Measurements from ENCODE around the gene B3GAT1. TPM values are rescaled to one million over a fixed set of nuclear protein-coding genes. Genes with fewer than 3 reads are reported as not detected.

The B3GAT1 gene
- total and polyA plus RNA-seq, 9 donors, result 0.11 to 1.4 (median 0.23) TPM

DNA sequence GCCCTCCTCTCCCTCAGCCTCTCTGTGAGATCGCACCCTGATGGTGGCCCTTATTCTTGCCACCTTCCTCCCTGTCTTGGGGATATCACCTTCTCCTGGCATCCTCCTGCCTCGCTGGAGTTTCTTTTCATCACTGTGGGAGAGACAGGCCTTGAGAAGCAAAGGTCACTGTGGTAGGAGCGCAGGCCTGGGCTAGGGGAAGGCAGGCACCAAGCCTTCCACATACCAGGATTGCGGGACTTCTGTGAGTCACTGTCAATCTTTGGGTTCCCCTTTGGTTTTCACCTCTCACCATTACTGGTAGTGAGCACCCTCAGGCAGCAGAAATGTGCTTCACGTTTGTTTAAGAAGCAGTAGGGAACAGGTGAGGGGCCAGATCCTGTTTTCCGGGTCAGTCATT is 31.2 kb upstream of the B3GAT1 start:
- Histone ChIP-seq H3K4me3 (no peak overlapping the region), H3K9me3 (no peaks in the 10 kb centered on the region), H3K4me1 (ENCODE audit: insufficient read depth) (no peaks in the 10 kb centered on the region), H3K27ac (no peak overlapping the region), H3K27me3 (no peaks in the 10 kb centered on the region), H3K36me3 (no peaks in the 10 kb centered on the region)
- intact Hi-C loops (cut with DNase I), result no loop called here
- TF ChIP-seq, protein P1, sequence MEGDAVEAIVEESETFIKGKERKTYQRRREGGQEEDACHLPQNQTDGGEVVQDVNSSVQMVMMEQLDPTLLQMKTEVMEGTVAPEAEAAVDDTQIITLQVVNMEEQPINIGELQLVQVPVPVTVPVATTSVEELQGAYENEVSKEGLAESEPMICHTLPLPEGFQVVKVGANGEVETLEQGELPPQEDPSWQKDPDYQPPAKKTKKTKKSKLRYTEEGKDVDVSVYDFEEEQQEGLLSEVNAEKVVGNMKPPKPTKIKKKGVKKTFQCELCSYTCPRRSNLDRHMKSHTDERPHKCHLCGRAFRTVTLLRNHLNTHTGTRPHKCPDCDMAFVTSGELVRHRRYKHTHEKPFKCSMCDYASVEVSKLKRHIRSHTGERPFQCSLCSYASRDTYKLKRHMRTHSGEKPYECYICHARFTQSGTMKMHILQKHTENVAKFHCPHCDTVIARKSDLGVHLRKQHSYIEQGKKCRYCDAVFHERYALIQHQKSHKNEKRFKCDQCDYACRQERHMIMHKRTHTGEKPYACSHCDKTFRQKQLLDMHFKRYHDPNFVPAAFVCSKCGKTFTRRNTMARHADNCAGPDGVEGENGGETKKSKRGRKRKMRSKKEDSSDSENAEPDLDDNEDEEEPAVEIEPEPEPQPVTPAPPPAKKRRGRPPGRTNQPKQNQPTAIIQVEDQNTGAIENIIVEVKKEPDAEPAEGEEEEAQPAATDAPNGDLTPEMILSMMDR (IDR thresholded peaks at IDR 0.05), result no peak
- no peak for TF ChIP-seq EP300 (IDR thresholded peaks at IDR 0.05)
- TF ChIP-seq POLR2A (IDR thresholded peaks at IDR 0.05), result no peak
- 66 to 74% (median 69%) methylated on average over 6 of the region's 6 CpGs for WGBS, 3 donors
- no peak for DNase-seq

DNA sequence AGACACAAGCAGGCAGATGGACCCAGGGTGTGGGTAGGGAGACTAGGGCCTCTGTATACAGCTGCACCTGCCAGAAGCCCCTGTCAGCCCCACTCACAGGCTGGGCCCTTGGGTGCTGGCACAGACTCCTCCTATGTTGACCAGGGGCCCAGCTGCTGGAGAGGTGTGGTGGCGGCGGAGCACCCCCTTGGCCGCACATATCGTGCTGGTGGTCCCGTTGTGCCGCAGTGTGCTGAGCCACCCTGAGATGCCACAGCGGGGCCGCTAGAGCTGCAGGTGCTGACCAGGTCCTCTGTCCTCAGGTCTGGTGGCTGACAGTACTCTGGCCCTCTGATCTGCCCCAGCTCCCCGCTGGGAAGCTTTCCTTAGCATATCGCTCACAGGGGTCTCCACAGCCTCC is 30.2 kb upstream of the B3GAT1 start:
- intact Hi-C loops (cut with DNase I), result no loop called here
- Histone ChIP-seq H3K36me3 (no peaks in the 10 kb centered on the region), H3K27ac (no peak overlapping the region), H3K27me3 (no peaks in the 10 kb centered on the region), H3K4me3 (no peak overlapping the region), H3K4me1 (ENCODE audit: insufficient read depth) (no peaks in the 10 kb centered on the region), H3K9me3 (no peaks in the 10 kb centered on the region)
- WGBS, 3 donors, result 80 to 91% (median 83%) methylated on average over 10 of the region's 10 CpGs
- TF ChIP-seq, protein P1 (IDR thresholded peaks at IDR 0.05), result no peak
- TF ChIP-seq EP300 (IDR thresholded peaks at IDR 0.05) (no peak), POLR2A (IDR thresholded peaks at IDR 0.05) (no peak)
- DNase-seq, result no peak

DNA sequence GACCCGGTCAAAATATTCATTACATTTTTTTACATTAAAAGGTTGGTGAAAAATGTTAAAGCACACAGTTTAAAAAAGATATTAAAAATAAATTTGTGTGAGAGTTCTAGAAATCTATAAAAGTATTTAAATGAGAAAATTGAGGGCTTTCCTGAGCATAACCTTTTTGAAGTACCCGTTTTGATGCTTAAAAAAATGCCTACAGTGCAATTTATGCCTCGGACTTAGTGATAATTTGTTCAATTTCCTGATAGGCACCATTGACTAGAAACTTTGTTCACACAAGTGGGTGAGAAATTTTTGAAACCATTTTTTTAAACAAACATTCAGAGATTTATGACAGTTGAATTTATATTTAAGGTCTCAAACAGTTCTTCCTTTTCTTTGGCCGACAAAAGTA is 29.7 kb upstream of the B3GAT1 start:
- WGBS, 3 donors, result 73 to 74% (median 73%) methylated on average over 4 of the region's 4 CpGs

DNA sequence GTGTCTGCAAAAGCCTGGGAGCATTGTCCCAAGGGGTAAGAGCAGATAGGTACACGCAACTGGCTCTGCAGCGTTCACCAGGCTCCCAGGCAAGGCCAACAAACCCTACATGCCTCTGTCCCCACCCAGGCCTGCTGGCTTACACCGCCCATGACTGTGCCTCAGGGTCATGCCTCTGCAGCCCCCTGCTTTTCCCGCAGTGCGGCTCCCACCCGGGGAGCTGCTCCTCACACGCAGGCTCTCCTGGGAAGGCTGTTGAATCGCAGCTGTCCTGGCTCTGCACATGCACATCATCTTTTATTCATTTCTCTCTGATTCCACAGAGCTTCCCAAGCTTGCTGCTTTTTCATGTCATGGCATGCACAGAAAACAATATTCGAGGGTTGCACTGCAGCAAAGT is 29.2 kb upstream of the B3GAT1 start:
- Histone ChIP-seq H3K4me1 (ENCODE audit: insufficient read depth) (no peaks in the 10 kb centered on the region), H3K9me3 (no peaks in the 10 kb centered on the region), H3K27me3 (no peaks in the 10 kb centered on the region), H3K36me3 (no peaks in the 10 kb centered on the region), H3K4me3 (no peak overlapping the region), H3K27ac (no peak overlapping the region)
- no peak for DNase-seq
- intact Hi-C loops (cut with DNase I), result no loop called here
- 54 to 68% (median 57%) methylated on average over 9 of the region's 9 CpGs for WGBS, 3 donors
- TF ChIP-seq, protein P1 (IDR thresholded peaks at IDR 0.05), result no peak
- TF ChIP-seq EP300 (IDR thresholded peaks at IDR 0.05) (no peak), POLR2A (IDR thresholded peaks at IDR 0.05) (no peak)

More for the DNA sequence above, 29.7 kb upstream of the B3GAT1 start:
- no peak overlapping the region for H3K4me3 ChIP-seq
- H3K36me3 ChIP-seq, result no peaks in the 10 kb centered on the region
- H3K9me3 ChIP-seq, result no peaks in the 10 kb centered on the region
- intact Hi-C loops (cut with DNase I), result no loop called here
- no peak for DNase-seq
- TF ChIP-seq POLR2A (IDR thresholded peaks at IDR 0.05), result no peak
- no peak for TF ChIP-seq EP300 (IDR thresholded peaks at IDR 0.05)
- TF ChIP-seq, protein P1 (IDR thresholded peaks at IDR 0.05), result no peak
- H3K4me1 ChIP-seq (ENCODE audit: insufficient read depth), result no peaks in the 10 kb centered on the region
- no peak overlapping the region for H3K27ac ChIP-seq
- H3K27me3 ChIP-seq, result no peaks in the 10 kb centered on the region
